Left ventricle myocardium inferior (tissue), 1 donor: ENCODE data around the gene UNC5B. TPM values are rescaled to one million over a fixed set of nuclear protein-coding genes. Genes with fewer than 3 reads are reported as not detected.

ENCODE experiments used
- DNase-seq: peaks from one replicate; pipeline ENCODE4 v3.0.0-alpha.2; 2020
- H3K27ac ChIP-seq: fragments of 200-600 bp; replicated peaks from 2 replicates; pipeline ENCODE4 v1.8.0; 2021
- H3K27me3 ChIP-seq: fragments of 200-600 bp; 2 replicates; pipeline ENCODE4 v1.8.0; 2021; ENCODE audit warnings: low read depth
- H3K36me3 ChIP-seq: fragments of 200-600 bp; 2 replicates; pipeline ENCODE4 v1.8.0; 2021
- H3K4me1 ChIP-seq: fragments of 200-600 bp; 2 replicates; pipeline ENCODE4 v1.8.0; 2021
- H3K4me3 ChIP-seq: fragments of 200-600 bp; 2 replicates; pipeline ENCODE4 v1.8.0; 2021; ENCODE audit warnings: mild to moderate bottlenecking, moderate library complexity
- H3K9me3 ChIP-seq: fragments of 200-600 bp; replicated peaks from 2 replicates; pipeline ENCODE4 v1.8.0; 2021
- intact Hi-C: fragments of 100-400 bp; cut with micrococcal nuclease; formaldehyde crosslinking; loops from one replicate; pipeline ENCODE4 v1.11.0; 2022
- total RNA-seq: library from RNA; stranded (reverse); fragmentation: NEBNext Ultra II Directional; extraction: Animal tissue kit (Norgen Biotek cat#: 25700); gene quantifications from one replicate; pipeline ENCODE4 v1.2.1, GENCODE V29; 2021
- TF ChIP-seq, protein P1 (sequence below): fragments of 200-600 bp; IDR thresholded peaks from 2 replicates; pipeline ENCODE4 v1.8.0; 2021; ENCODE audit warnings: antibody characterized with exemption, mild to moderate bottlenecking, borderline replicate concordance
- donor health status: DM: no; HTN: yes; CAD: no; lungs with severe emphysema.

Gene UNC5B
- total RNA-seq, 1 donor from 2014 or later: 15.6 TPM

DNA sequence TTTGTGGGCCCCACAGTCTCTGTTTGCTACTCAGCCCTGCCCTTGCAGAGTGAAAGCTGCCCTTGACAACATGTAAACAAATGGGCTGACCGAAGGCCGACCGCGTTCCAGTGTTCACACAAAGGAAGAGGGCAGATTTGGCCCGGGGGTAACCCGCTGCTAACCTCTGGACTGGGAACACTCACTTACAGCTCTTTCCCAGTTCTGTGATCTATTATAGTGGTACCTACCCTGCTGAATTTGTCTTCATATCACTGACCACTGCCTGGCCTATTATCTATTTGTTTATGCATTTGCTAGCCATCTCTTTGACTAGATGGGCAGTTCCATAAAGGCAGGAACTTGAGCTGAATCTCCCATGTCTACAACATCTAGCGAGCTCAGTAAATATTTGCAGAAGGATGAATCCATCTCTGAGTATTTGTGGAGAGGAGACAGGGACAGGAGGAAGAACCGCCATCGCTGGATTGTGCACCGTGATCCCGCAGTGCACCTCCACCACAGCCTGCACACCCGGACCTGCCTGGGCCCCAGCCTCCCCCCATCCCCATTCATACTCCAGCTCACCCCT is 121.9 kb downstream of the UNC5B start:
- Histone ChIP-seq H3K4me1 (no peaks in the 10 kb centered on the region), H3K27me3 (no peaks in the 10 kb centered on the region), H3K4me3 (no peak overlapping the region), H3K27ac (no peak overlapping the region), H3K36me3 (peaks cover 15% of the 10 kb centered on the region), H3K9me3 (no peaks in the 10 kb centered on the region)
- TF ChIP-seq, protein P1, sequence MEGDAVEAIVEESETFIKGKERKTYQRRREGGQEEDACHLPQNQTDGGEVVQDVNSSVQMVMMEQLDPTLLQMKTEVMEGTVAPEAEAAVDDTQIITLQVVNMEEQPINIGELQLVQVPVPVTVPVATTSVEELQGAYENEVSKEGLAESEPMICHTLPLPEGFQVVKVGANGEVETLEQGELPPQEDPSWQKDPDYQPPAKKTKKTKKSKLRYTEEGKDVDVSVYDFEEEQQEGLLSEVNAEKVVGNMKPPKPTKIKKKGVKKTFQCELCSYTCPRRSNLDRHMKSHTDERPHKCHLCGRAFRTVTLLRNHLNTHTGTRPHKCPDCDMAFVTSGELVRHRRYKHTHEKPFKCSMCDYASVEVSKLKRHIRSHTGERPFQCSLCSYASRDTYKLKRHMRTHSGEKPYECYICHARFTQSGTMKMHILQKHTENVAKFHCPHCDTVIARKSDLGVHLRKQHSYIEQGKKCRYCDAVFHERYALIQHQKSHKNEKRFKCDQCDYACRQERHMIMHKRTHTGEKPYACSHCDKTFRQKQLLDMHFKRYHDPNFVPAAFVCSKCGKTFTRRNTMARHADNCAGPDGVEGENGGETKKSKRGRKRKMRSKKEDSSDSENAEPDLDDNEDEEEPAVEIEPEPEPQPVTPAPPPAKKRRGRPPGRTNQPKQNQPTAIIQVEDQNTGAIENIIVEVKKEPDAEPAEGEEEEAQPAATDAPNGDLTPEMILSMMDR: no peak
- DNase-seq: no peak
- intact Hi-C loops: no loop called here

DNA sequence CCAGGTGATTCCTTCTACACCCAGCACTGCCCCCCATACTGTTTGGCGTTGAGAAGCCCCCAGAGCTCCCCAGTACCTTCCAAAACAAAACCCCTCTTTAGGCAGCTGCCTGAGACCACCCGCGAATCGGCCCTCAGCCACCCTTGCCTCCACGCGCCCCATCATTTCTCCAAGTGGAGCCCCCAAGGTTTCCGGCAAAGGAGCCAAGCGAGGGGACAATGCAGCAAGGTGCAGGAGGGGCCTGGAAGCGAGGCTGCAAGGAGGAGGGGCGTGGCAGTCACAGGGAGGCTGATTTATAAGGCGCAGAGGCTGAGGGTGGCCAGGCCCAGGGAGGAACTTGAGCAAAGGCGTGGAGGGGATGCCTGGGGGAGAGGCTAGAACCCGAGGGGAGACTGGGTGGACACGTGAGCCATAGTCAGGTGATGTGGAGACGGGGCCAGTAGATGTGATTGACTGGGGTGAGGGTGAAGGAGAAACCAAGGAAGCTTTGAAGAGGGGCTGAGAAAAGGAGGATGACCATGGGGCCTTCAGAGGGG is 122.9 kb downstream of the UNC5B start:
- H3K36me3 ChIP-seq: peaks cover 18% of the 10 kb centered on the region
- no peaks in the 10 kb centered on the region for H3K9me3 ChIP-seq
- H3K4me1 ChIP-seq: no peaks in the 10 kb centered on the region
- TF ChIP-seq, protein P1: no peak
- no peak for DNase-seq
- no peak overlapping the region for H3K4me3 ChIP-seq
- intact Hi-C loops: no loop called here
- H3K27ac ChIP-seq: no peak overlapping the region
- H3K27me3 ChIP-seq: no peaks in the 10 kb centered on the region

DNA sequence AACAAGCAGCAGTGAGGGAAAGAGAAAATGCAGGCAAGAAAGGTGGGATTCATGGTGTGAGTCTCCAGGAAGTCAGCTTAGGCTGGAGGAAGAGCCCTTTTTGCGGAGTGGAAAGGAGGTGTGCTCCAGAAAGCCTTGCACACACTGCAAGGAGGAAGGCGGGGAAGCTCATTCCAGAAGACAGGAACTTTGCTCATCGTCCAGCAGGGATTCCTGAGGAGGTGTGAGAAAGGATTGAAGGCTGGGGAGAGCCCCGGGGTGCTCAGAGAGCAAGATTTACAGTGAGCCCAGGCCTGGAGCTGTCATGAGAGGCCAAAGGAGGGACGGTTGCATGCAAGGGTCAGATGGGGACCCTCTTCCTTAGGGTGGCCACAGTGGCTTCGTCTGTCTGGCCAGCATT is 124.3 kb downstream of the UNC5B start:
- H3K4me1 ChIP-seq: no peaks in the 10 kb centered on the region
- no peak for DNase-seq
- H3K27me3 ChIP-seq: no peaks in the 10 kb centered on the region
- H3K36me3 ChIP-seq: peaks cover 14% of the 10 kb centered on the region
- intact Hi-C loops: no loop called here
- no peaks in the 10 kb centered on the region for H3K9me3 ChIP-seq
- H3K4me3 ChIP-seq: no peak overlapping the region
- TF ChIP-seq, protein P1: no peak
- H3K27ac ChIP-seq: no peak overlapping the region

DNA sequence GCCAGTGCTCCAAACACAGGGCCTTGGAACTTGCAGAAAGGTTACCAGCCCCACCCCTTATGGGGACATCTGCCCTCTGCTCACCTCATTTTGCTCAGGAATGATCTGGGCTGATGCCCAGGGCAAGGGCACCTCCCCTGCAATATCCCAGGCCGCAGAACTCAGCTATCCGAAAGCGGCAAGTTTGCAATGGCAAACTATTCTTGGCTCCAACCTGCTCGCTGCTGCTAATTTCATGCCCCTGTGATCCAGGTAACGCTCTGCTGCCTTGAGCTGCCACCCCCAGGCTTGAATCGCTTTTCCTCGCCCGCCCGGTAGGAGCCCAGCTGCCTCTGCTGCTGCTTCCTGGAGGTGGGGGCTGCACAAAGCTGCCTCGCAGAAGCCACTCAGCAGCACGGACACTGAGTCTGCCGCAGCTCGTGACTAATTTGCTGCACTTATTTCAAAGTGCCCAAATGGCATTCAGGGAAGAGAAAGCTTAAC is 124.9 kb downstream of the UNC5B start:
- intact Hi-C loops: no loop called here
- Histone ChIP-seq H3K27me3 (no peaks in the 10 kb centered on the region), H3K4me1 (no peaks in the 10 kb centered on the region), H3K4me3 (no peak overlapping the region), H3K9me3 (no peaks in the 10 kb centered on the region), H3K27ac (no peak overlapping the region), H3K36me3 (peaks cover 14% of the 10 kb centered on the region)
- DNase-seq: no peak
- TF ChIP-seq, protein P1: no peak

DNA sequence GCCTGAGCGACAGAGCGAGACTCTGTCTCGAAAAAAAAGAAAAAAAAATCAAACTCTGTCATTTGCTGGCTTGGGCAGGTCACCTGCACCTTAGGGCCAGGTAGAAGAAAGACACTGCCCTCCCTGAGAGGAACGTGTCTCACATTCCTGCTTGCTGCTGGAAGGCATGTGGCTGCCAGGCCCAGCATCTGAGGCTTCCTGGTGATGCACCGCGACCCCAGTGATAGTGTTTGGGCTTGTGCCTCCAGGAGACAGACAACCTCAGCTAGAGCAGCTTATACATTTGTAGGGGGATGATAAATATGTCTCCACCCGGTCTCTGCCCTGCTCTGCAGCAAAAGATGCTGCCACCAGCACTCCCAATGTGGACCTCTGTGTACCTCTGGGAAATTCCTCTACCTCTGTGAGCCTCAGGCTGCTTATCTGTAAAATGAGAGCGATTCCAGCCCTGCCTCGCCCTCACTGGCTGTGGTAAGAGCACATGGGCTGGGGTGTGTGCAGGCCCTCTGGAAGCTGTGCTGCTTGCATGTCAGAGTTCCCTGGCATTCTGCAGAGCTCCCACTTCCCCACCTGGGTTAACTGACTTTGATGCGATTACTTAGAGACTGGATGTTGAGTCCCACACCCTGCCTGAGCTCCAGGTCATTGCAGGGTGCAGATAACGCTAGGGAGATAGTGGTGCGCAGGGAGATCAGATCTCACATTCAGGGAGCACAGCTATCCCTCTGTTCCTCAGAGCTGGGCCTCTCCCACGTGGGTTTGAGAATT is 126.5 kb downstream of the UNC5B start:
- intact Hi-C loops: no loop called here
- H3K4me1 ChIP-seq: no peaks in the 10 kb centered on the region

More for the DNA sequence above, 126.5 kb downstream of the UNC5B start:
- Histone ChIP-seq H3K27me3 (no peaks in the 10 kb centered on the region), H3K9me3 (no peaks in the 10 kb centered on the region), H3K27ac (no peak overlapping the region), H3K36me3 (peaks cover 14% of the 10 kb centered on the region), H3K4me3 (no peak overlapping the region)
- TF ChIP-seq, protein P1: no peak
- DNase-seq: no peak
